ENCODE measurements around the gene ADGRA3. TPM values are rescaled to one million over a fixed set of nuclear protein-coding genes. Genes with fewer than 3 reads are reported as not detected.
"Not testable (repeated sequence)": the region's sequence is repeated elsewhere in the genome, so short reads cannot be mapped to it uniquely, and the experiment has no call there.

The ADGRA3 gene
- polyA plus RNA-seq, 4 donors: 10.8 to 52.3 (median 11.9) TPM

- WGBS, 3 donors: 87 to 90% (median 89%) methylated on average over 4 of the region's 4 CpGs
- H3K9me3 ChIP-seq (ENCODE audit: control insufficient read depth in 2 of 2, insufficient read depth in 1 of 2, low read depth in 1 of 2, low read length in 1 of 2): no peaks in the 10 kb centered on the region
- no peak overlapping the region for H3K4me3 ChIP-seq (ENCODE audit: low read depth in 1 of 3, low read length in 3 of 3)
- H3K4me1 ChIP-seq (ENCODE audit: control insufficient read depth in 3 of 3, insufficient read depth in 2 of 3, low read depth in 1 of 3, low read length in 2 of 3): no peaks in the 10 kb centered on the region
- H3K27me3 ChIP-seq (ENCODE audit: control insufficient read depth in 3 of 3, insufficient read depth in 3 of 3, low read length in 3 of 3): no peaks in the 10 kb centered on the region
- no peak overlapping the region for H3K27ac ChIP-seq (ENCODE audit: low read depth in 1 of 3, low read length in 2 of 3)
- DNase-seq (no peak), FAIRE-seq (no peak)
- H3K36me3 ChIP-seq (ENCODE audit: control insufficient read depth in 3 of 3, insufficient read depth in 2 of 3, low read depth in 1 of 3, low read length in 3 of 3): peaks cover 0 to 11% (median 0%) of the 10 kb centered on the region in 3 donors
Measured at GRCh38 chr4:22398671-22399070, 117.2 kb downstream of the ADGRA3 start.

GRCh38 chr4:22391551-22391950 lies 124.3 kb downstream of the ADGRA3 start:
- Histone ChIP-seq H3K27me3 (ENCODE audit: control insufficient read depth in 3 of 3, insufficient read depth in 3 of 3, low read length in 3 of 3) (no peaks in the 10 kb centered on the region), H3K4me1 (ENCODE audit: control insufficient read depth in 3 of 3, insufficient read depth in 2 of 3, low read depth in 1 of 3, low read length in 2 of 3) (no peaks in the 10 kb centered on the region), H3K4me3 (ENCODE audit: low read depth in 1 of 3, low read length in 3 of 3) (no peak overlapping the region), H3K36me3 (ENCODE audit: control insufficient read depth in 3 of 3, insufficient read depth in 2 of 3, low read depth in 1 of 3, low read length in 3 of 3) (peaks cover 1 to 25% (median 2%) of the 10 kb centered on the region in 3 donors), H3K27ac (ENCODE audit: low read depth in 1 of 3, low read length in 2 of 3) (no peak overlapping the region), H3K9me3 (ENCODE audit: control insufficient read depth in 2 of 2, insufficient read depth in 1 of 2, low read depth in 1 of 2, low read length in 1 of 2) (no peaks in the 10 kb centered on the region)
- no peak for DNase-seq
- 90 to 97% (median 91%) methylated on average over 3 of the region's 3 CpGs for WGBS, 3 donors
- FAIRE-seq: no peak

DNA sequence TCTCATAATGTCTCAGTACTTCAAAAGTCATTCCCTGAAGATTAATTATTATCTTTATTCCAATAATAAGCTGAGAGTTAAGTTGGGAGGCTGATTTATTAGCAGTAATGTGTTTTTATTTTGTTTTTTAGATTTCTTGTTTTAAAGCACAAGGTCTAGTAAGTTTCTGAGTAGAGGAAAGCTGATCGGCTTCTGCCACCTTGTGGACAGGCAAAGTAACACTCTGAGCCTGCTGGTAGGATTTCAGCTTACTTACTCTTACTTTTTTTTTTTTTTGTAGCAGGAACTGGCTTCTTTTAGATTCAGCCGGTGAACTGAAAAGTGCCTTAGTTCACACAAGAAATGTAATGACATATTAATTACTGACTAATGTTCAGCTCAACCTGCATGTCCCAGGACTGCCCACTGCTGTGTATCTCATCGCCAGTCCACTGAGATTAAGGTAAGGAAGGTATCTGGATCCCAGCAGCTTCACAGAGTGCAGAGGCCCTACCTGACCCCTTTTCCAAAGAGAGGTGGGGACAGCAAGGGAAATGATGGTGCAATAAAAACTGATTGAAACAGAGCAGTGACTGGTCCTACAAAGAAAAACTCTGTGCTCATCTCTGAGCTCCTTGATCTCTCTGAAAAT lies 126.5 kb downstream of the ADGRA3 start:
- peaks cover 1 to 31% (median 2%) of the 10 kb centered on the region in 3 donors for H3K36me3 ChIP-seq (ENCODE audit: control insufficient read depth in 3 of 3, insufficient read depth in 2 of 3, low read depth in 1 of 3, low read length in 3 of 3)
- H3K4me1 ChIP-seq (ENCODE audit: control insufficient read depth in 3 of 3, insufficient read depth in 2 of 3, low read depth in 1 of 3, low read length in 2 of 3): no peaks in the 10 kb centered on the region
- H3K4me3 ChIP-seq (ENCODE audit: low read depth in 1 of 3, low read length in 3 of 3): no peak overlapping the region
- H3K9me3 ChIP-seq (ENCODE audit: control insufficient read depth in 2 of 2, insufficient read depth in 1 of 2, low read depth in 1 of 2, low read length in 1 of 2): no peaks in the 10 kb centered on the region
- no peaks in the 10 kb centered on the region for H3K27me3 ChIP-seq (ENCODE audit: control insufficient read depth in 3 of 3, insufficient read depth in 3 of 3, low read length in 3 of 3)
- DNase-seq (peak; percentile 70 to 72), FAIRE-seq (peak; percentile 15)
- WGBS, 3 donors: 31 to 39% (median 37%) methylated on average over 3 of the region's 3 CpGs
- H3K27ac ChIP-seq (ENCODE audit: low read depth in 1 of 3, low read length in 2 of 3): no peak overlapping the region

GRCh38 chr4:22385611-22386011 lies 130.3 kb downstream of the ADGRA3 start:
- Histone ChIP-seq H3K4me1 (ENCODE audit: control insufficient read depth in 3 of 3, insufficient read depth in 2 of 3, low read depth in 1 of 3, low read length in 2 of 3) (no peaks in the 10 kb centered on the region), H3K27ac (ENCODE audit: low read depth in 1 of 3, low read length in 2 of 3) (no peak overlapping the region), H3K9me3 (ENCODE audit: control insufficient read depth in 2 of 2, insufficient read depth in 1 of 2, low read depth in 1 of 2, low read length in 1 of 2) (no peaks in the 10 kb centered on the region), H3K4me3 (ENCODE audit: low read depth in 1 of 3, low read length in 3 of 3) (no peak overlapping the region), H3K27me3 (ENCODE audit: control insufficient read depth in 3 of 3, insufficient read depth in 3 of 3, low read length in 3 of 3) (no peaks in the 10 kb centered on the region), H3K36me3 (ENCODE audit: control insufficient read depth in 3 of 3, insufficient read depth in 2 of 3, low read depth in 1 of 3, low read length in 3 of 3) (peaks cover 0 to 25% (median 2%) of the 10 kb centered on the region in 3 donors)
- FAIRE-seq (no peak), DNase-seq (no peak)
- 58 to 68% (median 59%) methylated on average over 7 of the region's 7 CpGs for WGBS, 3 donors

DNA sequence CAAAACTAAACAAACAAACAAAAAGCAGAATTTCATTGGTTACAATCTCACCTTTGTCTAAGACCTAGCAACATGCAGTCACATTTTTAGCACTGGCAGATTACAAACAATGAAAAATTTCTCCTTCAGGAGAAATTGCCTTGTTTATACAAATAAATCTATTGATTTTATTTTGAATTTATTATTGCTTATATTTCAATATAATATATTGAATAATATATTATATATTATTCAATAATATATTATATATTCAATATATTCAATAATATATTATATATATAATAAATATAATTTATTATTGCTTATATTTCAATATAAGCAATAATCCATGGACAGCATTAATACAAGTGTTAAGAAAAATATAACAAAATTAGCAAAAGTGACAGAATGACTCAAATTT lies 131.7 kb downstream of the ADGRA3 start:
- Histone ChIP-seq H3K27me3 (ENCODE audit: control insufficient read depth in 3 of 3, insufficient read depth in 3 of 3, low read length in 3 of 3) (no peaks in the 10 kb centered on the region), H3K27ac (ENCODE audit: low read depth in 1 of 3, low read length in 2 of 3) (no peak overlapping the region), H3K9me3 (ENCODE audit: control insufficient read depth in 2 of 2, insufficient read depth in 1 of 2, low read depth in 1 of 2, low read length in 1 of 2) (no peaks in the 10 kb centered on the region), H3K4me1 (ENCODE audit: control insufficient read depth in 3 of 3, insufficient read depth in 2 of 3, low read depth in 1 of 3, low read length in 2 of 3) (no peaks in the 10 kb centered on the region), H3K36me3 (ENCODE audit: control insufficient read depth in 3 of 3, insufficient read depth in 2 of 3, low read depth in 1 of 3, low read length in 3 of 3) (peaks cover 0 to 21% (median 2%) of the 10 kb centered on the region in 3 donors), H3K4me3 (ENCODE audit: low read depth in 1 of 3, low read length in 3 of 3) (no peak overlapping the region)
- DNase-seq (no peak), FAIRE-seq (no peak)

- not testable (repeated sequence) for H3K4me1 ChIP-seq (ENCODE audit: control insufficient read depth in 3 of 3, insufficient read depth in 2 of 3, low read depth in 1 of 3, low read length in 2 of 3); DNase-seq; H3K4me3 ChIP-seq (ENCODE audit: low read depth in 1 of 3, low read length in 3 of 3); H3K27me3 ChIP-seq (ENCODE audit: control insufficient read depth in 3 of 3, insufficient read depth in 3 of 3, low read length in 3 of 3); H3K36me3 ChIP-seq (ENCODE audit: control insufficient read depth in 3 of 3, insufficient read depth in 2 of 3, low read depth in 1 of 3, low read length in 3 of 3); H3K27ac ChIP-seq (ENCODE audit: low read depth in 1 of 3, low read length in 2 of 3); H3K9me3 ChIP-seq (ENCODE audit: control insufficient read depth in 2 of 2, insufficient read depth in 1 of 2, low read depth in 1 of 2, low read length in 1 of 2); FAIRE-seq
- 32 to 47% (median 43%) methylated on average over 3 of the region's 3 CpGs for WGBS, 3 donors
Measured at GRCh38 chr4:22382216-22382615, 133.7 kb downstream of the ADGRA3 start.

DNA sequence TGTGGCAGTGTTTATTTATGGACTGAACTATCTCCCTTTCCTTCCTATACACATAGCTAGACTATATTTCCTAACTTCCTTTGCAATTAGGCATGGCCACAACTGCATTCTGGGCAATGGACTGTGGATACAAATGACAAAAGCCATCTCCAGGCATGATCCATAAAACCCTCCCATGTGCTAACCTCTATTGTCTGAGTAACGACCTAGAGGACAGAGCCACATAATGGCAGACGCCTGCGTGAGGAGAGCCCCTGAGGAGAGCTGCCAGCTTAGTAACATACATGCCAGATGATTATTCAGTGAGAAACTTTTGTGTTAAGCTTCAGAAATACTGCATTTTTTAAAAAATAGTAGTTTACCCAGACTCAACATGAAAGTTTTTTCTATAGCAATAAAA lies 142.9 kb downstream of the ADGRA3 start:
- no peaks in the 10 kb centered on the region for H3K36me3 ChIP-seq (ENCODE audit: control insufficient read depth in 3 of 3, insufficient read depth in 2 of 3, low read depth in 1 of 3, low read length in 3 of 3)
- no peak overlapping the region for H3K27ac ChIP-seq (ENCODE audit: low read depth in 1 of 3, low read length in 2 of 3)
- H3K4me1 ChIP-seq (ENCODE audit: control insufficient read depth in 3 of 3, insufficient read depth in 2 of 3, low read depth in 1 of 3, low read length in 2 of 3): no peaks in the 10 kb centered on the region
- H3K9me3 ChIP-seq (ENCODE audit: control insufficient read depth in 2 of 2, insufficient read depth in 1 of 2, low read depth in 1 of 2, low read length in 1 of 2): no peaks in the 10 kb centered on the region
- no peak overlapping the region for H3K4me3 ChIP-seq (ENCODE audit: low read depth in 1 of 3, low read length in 3 of 3)
- 76 to 80% (median 80%) methylated on average over 3 of the region's 3 CpGs for WGBS, 3 donors
- FAIRE-seq: no peak
- DNase-seq: no peak
- no peaks in the 10 kb centered on the region for H3K27me3 ChIP-seq (ENCODE audit: control insufficient read depth in 3 of 3, insufficient read depth in 3 of 3, low read length in 3 of 3)

GRCh38 chr4:22369901-22370562 lies 145.8 kb downstream of the ADGRA3 start:
- H3K36me3 ChIP-seq (ENCODE audit: control insufficient read depth in 3 of 3, insufficient read depth in 2 of 3, low read depth in 1 of 3, low read length in 3 of 3): no peaks in the 10 kb centered on the region
- H3K27ac ChIP-seq (ENCODE audit: low read depth in 1 of 3, low read length in 2 of 3): no peak overlapping the region
- no peaks in the 10 kb centered on the region for H3K4me1 ChIP-seq (ENCODE audit: control insufficient read depth in 3 of 3, insufficient read depth in 2 of 3, low read depth in 1 of 3, low read length in 2 of 3)
- no peak overlapping the region for H3K4me3 ChIP-seq (ENCODE audit: low read depth in 1 of 3, low read length in 3 of 3)
- DNase-seq (no peak), FAIRE-seq (no peak)
- no peaks in the 10 kb centered on the region for H3K27me3 ChIP-seq (ENCODE audit: control insufficient read depth in 3 of 3, insufficient read depth in 3 of 3, low read length in 3 of 3)
- H3K9me3 ChIP-seq (ENCODE audit: control insufficient read depth in 2 of 2, insufficient read depth in 1 of 2, low read depth in 1 of 2, low read length in 1 of 2): no peaks in the 10 kb centered on the region
- WGBS, 3 donors: 81 to 85% (median 84%) methylated on average over 8 of the region's 8 CpGs

- FAIRE-seq (no peak), DNase-seq (no peak)
- Histone ChIP-seq H3K27me3 (ENCODE audit: control insufficient read depth in 3 of 3, insufficient read depth in 3 of 3, low read length in 3 of 3) (no peaks in the 10 kb centered on the region), H3K9me3 (ENCODE audit: control insufficient read depth in 2 of 2, insufficient read depth in 1 of 2, low read depth in 1 of 2, low read length in 1 of 2) (no peaks in the 10 kb centered on the region), H3K4me3 (ENCODE audit: low read depth in 1 of 3, low read length in 3 of 3) (no peak overlapping the region), H3K4me1 (ENCODE audit: control insufficient read depth in 3 of 3, insufficient read depth in 2 of 3, low read depth in 1 of 3, low read length in 2 of 3) (no peaks in the 10 kb centered on the region), H3K27ac (ENCODE audit: low read depth in 1 of 3, low read length in 2 of 3) (no peak overlapping the region), H3K36me3 (ENCODE audit: control insufficient read depth in 3 of 3, insufficient read depth in 2 of 3, low read depth in 1 of 3, low read length in 3 of 3) (no peaks in the 10 kb centered on the region)
- 91 to 93% (median 91%) methylated on average over 2 of the region's 2 CpGs for WGBS, 3 donors
Measured at GRCh38 chr4:22363787-22364186, 152.1 kb downstream of the ADGRA3 start.

All from small intestine (tissue), 7 donors.